SK-N-MC (cell line): Measurements from ENCODE around the gene ECHS1.

ENCODE experiments used
- DNase-seq: peaks from one replicate; pipeline ENCODE4 v3.0.0-alpha.2; 2011; ENCODE audit warnings: low read depth, low spot score
- H3K27ac ChIP-seq: fragments of 200-600 bp; sonication (generic); 2 replicates; pipeline ENCODE4 v1.5.1; 2016; ENCODE audit warnings: mixed run types
- H3K36me3 ChIP-seq: fragments of 200-600 bp; sonication (generic); 2 replicates; pipeline ENCODE4 v1.6.1; 2017; ENCODE audit warnings: antibody characterized with exemption, low read length, mixed read lengths; ENCODE audit not compliant: insufficient read depth
- H3K4me3 ChIP-seq: fragments of 200-600 bp; sonication (generic); 2 replicates; pipeline ENCODE4 v1.5.1; 2016
- H3K9ac ChIP-seq: fragments of 200-600 bp; sonication (generic); 2 replicates; pipeline ENCODE4 v1.8.0; 2017; ENCODE audit warnings: mixed run types, mixed read lengths; ENCODE audit not compliant: insufficient read length
- H3K9me3 ChIP-seq: fragments of 200-600 bp; sonication (generic); 2 replicates; pipeline ENCODE4 v1.6.1; 2017; ENCODE audit warnings: low read depth, mild to moderate bottlenecking, antibody characterized with exemption, low read length, moderate library complexity, mixed read lengths
- EZH2 ChIP-seq: fragments of 200-600 bp; sonication (generic); IDR thresholded peaks from one replicate; pipeline ENCODE4 v1.6.1; 2017; ENCODE audit warnings: antibody characterized with exemption
- FOXP2 ChIP-seq: optimal IDR thresholded peaks from 2 replicates; pipeline ENCODE3; 2011; ENCODE audit warnings: mild to moderate bottlenecking, moderate library complexity; ENCODE audit not compliant: insufficient read depth; ENCODE audit errors: extremely low read length, control extremely low read depth
- POLR2AphosphoS5 ChIP-seq: IDR thresholded peaks from 2 replicates; pipeline ENCODE4 v1.6.1; 2012; ENCODE audit warnings: mild to moderate bottlenecking, low read depth, low read length, borderline replicate concordance

Gene ECHS1

DNA sequence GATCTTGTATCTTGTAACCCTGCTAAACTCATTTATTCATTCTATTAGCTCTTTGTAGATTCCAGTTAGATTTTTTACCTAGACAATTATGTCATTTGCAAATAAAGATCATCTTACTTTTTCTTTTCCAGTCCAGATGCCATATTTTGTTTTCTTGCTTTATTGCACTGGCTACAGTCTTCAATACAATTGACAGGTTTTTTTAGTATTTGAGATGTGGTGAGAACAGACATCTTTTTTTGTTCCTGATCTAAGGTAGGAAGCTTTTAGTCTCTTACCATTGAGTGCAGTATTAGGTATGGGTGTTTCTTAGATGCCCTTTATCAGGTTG lies 39.2 kb upstream of the ECHS1 start:
- H3K4me3 ChIP-seq, result no peak overlapping the region
- no peak overlapping the region for H3K27ac ChIP-seq
- no peaks in the 10 kb centered on the region for H3K9me3 ChIP-seq
- peaks cover 54% of the 10 kb centered on the region for H3K36me3 ChIP-seq
- DNase-seq, result no peak
- TF ChIP-seq POLR2AphosphoS5 (no peak), FOXP2 (no peak), EZH2 (no peak)
- H3K9ac ChIP-seq, result no peak overlapping the region

DNA sequence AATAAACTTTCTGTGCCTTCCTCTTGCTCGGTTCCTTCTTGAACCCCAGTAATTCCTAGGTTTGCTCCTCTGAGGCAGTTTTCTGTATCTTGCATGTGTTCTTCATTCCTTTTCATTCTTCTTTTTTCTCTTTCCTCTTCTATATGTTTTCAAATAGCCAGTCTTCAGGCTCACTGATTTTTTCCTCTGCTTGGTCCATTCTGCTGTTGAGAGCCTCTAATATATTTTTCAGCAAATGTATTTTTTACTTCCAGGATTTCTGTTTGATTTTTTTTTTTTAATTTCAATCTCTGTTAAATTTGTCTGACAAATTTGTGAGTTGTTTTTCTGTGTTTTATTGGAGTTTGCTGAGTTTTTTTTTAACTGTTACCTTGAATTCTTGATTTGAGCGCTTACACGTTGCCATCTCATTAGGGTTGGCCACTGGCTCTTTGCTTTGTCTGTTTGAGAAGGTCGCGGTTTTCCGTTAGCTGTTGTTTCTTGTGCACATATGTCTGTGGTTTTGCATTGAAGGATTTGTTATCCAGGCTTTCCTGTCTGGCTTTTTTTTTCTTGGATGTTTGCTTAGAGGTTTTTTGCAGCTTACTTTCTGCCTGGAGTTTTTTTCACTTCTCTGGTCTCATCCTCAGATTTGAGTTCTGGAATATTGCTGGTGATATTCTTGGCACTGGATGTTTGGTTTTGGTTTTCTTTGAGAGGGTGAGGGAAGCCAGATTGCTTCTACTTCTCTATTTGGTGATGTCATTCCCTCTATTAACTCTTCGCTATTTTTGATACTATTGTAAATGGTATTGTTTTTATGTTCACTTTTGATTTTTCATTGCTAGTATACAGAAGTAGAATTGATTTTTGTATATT lies 38.6 kb upstream of the ECHS1 start:
- Histone ChIP-seq H3K27ac (no peak overlapping the region), H3K9me3 (no peaks in the 10 kb centered on the region), H3K36me3 (peaks cover 59% of the 10 kb centered on the region), H3K9ac (no peak overlapping the region), H3K4me3 (no peak overlapping the region)
- no peak for DNase-seq
- no peak for TF ChIP-seq POLR2AphosphoS5

DNA sequence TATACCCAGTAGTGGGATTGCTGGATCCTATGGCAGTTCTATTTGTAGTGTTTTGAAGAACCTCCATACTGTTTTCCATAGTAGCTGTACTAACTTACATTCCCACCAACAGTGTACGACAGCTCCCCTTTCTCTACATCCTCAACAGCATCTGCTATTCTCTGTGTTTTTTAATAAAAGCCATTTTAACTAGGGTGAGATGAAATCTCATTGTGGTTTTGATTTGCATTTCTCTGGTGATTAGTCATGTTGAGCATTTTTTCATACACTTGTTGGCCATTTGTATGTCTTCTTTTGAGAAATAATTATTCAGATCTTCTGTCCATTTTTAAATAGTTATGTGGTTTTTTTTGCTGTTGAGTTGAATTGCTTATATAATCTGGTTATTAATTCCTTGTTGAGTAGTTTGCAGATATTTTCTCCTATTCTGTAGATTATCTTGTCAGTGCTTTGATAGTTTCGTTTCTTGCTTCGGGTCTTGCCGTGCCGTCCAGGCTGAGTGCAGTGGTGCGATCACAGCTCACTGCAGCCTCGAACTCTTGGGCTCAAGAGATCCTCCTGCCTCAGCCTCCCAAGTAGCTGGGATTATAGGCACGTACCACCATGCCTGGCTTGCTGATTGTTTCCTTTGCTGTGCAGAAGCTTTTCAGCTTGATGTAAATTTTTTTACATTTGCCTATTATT lies 32.8 kb upstream of the ECHS1 start:
- DNase-seq, result no peak
- H3K27ac ChIP-seq, result no peak overlapping the region
- no peak overlapping the region for H3K9ac ChIP-seq
- no peak for TF ChIP-seq POLR2AphosphoS5
- TF ChIP-seq EZH2, result no peak
- TF ChIP-seq FOXP2, result no peak
- no peaks in the 10 kb centered on the region for H3K9me3 ChIP-seq
- peaks cover 55% of the 10 kb centered on the region for H3K36me3 ChIP-seq
- no peak overlapping the region for H3K4me3 ChIP-seq

DNA sequence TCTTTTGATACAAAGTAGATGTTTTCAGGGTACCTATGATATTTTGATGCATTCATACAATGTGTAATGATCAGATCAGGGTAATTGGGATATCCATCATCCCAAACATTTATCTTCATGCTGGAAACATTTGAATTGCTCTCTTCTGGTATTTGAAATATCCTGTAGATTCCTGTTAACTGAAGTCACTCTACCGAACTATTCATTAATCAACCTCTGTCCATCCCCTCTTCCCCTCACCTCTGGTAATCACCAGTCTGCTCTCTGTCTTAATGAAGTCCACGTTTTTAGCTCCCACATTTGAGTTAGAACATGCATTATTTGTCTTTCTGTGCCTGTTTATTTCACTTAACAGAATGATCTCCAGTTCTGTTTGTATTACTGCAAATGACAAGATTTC lies 32.1 kb upstream of the ECHS1 start:
- no peak for TF ChIP-seq POLR2AphosphoS5
- no peak for TF ChIP-seq FOXP2
- no peak for TF ChIP-seq EZH2
- DNase-seq, result no peak
- H3K9ac ChIP-seq, result no peak overlapping the region
- no peaks in the 10 kb centered on the region for H3K9me3 ChIP-seq
- no peak overlapping the region for H3K27ac ChIP-seq
- no peak overlapping the region for H3K4me3 ChIP-seq
- H3K36me3 ChIP-seq, result peaks cover 48% of the 10 kb centered on the region

DNA sequence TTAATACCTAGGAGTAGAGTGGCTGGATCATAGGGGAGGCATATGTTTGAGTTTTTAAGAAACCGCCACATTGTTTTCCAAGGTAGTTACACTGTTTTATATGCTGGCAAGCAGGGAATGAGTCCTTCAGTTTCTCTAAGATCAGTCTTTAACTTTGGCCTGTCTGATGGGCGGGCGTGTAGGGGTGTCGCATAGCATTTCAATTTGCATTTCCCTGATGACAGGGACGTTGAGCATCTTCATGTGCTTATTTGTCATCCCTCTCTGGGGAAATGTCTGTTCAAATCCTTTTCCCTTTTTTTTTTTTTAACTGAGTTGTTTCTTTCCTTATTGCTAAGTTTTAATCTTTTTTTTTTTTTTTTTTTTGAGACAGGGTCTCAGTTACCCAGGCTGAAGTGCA lies 30.6 kb upstream of the ECHS1 start:
- H3K36me3 ChIP-seq, result peaks cover 35% of the 10 kb centered on the region
- no peak overlapping the region for H3K9ac ChIP-seq
- DNase-seq, result no peak
- H3K27ac ChIP-seq, result no peak overlapping the region
- H3K9me3 ChIP-seq, result no peaks in the 10 kb centered on the region
- no peak for TF ChIP-seq EZH2
- no peak for TF ChIP-seq FOXP2
- TF ChIP-seq POLR2AphosphoS5, result no peak
- H3K4me3 ChIP-seq, result no peak overlapping the region

DNA sequence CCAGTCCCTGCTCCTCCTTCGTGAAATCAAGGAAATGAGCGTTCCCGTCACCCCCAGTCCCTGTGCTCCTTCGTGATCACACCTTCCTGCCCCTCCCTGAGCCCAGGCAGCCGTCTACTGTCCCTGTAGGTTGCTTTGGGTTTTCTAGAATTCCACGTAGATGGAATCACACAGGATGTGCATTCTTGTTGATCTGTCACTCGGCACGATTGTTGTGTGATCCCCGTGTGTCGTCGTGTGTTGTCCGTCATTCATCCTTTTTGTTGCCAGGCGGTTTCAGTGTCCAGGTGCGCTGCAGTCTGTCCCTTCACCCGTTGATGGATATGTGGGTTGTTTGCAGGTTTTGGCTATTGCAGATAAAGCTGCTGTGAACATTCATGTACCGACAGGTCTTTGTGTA lies 30.2 kb upstream of the ECHS1 start:
- Histone ChIP-seq H3K9ac (no peak overlapping the region), H3K4me3 (no peak overlapping the region), H3K27ac (no peak overlapping the region), H3K36me3 (peaks cover 34% of the 10 kb centered on the region), H3K9me3 (no peaks in the 10 kb centered on the region)
- DNase-seq, result no peak
- TF ChIP-seq FOXP2 (no peak), POLR2AphosphoS5 (no peak), EZH2 (no peak)

DNA sequence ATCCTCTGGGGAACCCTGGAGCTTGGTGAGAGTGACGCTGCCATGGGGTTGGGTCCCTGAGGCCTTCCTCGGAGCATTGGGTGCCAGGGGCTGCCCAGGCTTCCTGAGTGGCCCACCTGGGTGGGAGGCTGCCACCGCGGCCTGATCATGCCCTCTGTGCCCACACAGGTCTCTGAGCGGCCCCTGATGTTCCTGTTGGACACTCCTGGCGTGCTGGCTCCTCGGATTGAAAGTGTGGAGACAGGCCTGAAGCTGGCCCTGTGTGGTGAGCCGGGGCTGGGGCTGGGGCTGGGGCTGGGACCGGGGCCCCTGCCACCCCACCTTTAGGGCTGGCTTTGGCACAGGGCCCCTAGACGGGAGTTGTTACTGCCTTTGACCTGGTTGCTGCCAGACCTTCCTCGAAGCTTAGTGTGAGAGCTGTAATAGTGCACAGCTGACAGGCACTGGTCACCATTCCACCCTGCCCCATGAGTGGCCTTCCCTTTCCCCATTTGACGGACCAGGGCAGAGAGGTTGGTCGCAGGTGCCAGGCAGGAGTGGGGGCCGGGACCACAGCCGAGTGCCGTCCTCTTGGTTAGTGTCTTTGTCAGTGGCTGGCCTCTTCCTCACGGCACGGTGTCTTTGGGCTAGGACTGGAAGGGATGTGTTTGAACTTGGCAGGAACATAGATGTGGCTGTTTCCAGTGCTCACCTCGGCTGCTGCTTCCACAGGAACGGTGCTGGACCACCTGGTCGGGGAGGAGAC lies 29.0 kb upstream of the ECHS1 start:
- Histone ChIP-seq H3K9me3 (no peaks in the 10 kb centered on the region), H3K9ac (no peak overlapping the region), H3K27ac (no peak overlapping the region), H3K4me3 (no peak overlapping the region), H3K36me3 (peaks cover 27% of the 10 kb centered on the region; the same call in 1 of the 2 replicates)
- TF ChIP-seq EZH2 (no peak), FOXP2 (no peak), POLR2AphosphoS5 (no peak)
- no peak for DNase-seq

DNA sequence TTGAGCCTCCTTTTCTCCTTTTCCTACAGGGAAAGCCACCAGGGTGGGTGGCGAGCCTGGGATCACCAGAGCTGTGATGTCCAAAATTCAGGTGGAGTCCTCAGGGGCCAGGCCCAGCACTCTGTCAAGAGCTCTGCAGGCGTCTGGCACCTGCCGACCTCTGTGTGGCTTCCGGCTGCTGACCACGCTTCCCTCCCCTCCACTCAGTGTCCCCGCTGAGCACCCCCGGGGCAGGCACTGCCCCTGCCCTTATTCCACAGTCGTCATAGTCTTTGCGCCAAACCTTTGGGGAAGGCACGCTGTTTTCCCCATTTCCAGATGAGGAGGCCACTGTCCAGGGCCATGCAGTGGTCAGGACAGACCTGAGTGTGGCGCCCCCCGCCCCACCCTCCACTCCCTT lies 28.3 kb upstream of the ECHS1 start:
- Histone ChIP-seq H3K36me3 (peaks cover 21% of the 10 kb centered on the region; the same call in 1 of the 2 replicates), H3K4me3 (no peak overlapping the region), H3K9me3 (no peaks in the 10 kb centered on the region), H3K27ac (no peak overlapping the region), H3K9ac (no peak overlapping the region)
- TF ChIP-seq POLR2AphosphoS5 (no peak), EZH2 (no peak), FOXP2 (no peak)
- DNase-seq, result no peak
